ENCODE data around the gene TMED6. TPM values are rescaled to one million over a fixed set of nuclear protein-coding genes. Genes with fewer than 3 reads are reported as not detected.

Gene TMED6
- total RNA-seq, 4 donors from 2014 or later, result 2.2 TPM; not detected in 3

DNA sequence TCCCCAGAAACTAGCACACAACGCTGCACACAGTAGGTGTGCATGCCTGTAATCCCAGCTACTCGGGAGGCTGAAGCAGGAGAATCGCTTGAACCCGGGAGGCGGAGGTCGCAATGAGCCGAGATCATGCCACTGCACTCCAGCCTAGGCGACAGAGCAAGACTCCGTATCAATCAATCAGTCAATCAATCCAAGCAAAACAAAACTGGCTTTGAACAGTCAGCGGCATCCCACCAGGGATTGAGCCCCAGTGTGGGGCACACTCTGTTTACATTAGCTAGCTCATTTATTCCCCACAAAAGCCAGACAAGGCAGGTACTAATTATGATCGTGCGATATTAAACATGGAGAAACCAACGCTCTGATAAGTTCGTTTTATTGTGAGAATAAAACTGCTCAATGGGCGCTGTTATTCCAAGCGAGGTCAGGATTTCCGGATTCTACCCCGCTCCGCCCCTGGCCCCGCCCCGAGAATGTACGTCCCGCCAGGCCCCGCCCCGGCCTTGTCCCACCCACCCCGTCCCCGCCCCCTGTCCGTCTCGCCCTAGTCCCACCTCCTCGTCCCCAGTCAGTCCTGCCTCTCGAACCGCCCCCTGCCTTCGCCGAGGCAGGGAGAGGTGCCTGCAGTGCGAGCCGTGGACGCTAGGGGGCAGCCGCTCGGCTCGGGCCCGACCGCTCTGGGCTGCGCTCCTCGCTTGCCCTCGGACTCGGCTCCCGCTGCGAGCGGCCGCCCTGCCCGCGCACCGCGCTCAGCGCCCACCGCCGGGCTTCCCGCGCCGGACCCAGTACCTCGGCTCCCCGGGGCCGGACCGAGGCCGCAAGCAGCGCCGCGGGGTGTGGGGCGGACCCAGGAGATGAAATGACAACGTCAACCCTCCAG is 40.7 kb downstream of the TMED6 start, which contains the start of gene VPS4A:
Gene VPS4A (plus strand): TSS at position 698 of the 880 bp plus-strand sequence. CDS start 162 bp downstream, at position 860.
- Histone ChIP-seq H3K27ac (peak within 1 kb of the TSS; percentile 45 to 93 (median 90)), H3K36me3 (peaks cover 0 to 35% of the 10 kb centered on the region in 2 donors), H3K4me3 (peak within 1 kb of the TSS; percentile 69 to 96), H3K4me1 (peaks cover 0 to 45% (median 14%) of the 10 kb centered on the region in 3 donors), H3K9me3 (no peaks in the 10 kb centered on the region), H3K27me3 (no peaks in the 10 kb centered on the region)
- peak; percentile 98 for ATAC-seq
- TF ChIP-seq, protein P1, sequence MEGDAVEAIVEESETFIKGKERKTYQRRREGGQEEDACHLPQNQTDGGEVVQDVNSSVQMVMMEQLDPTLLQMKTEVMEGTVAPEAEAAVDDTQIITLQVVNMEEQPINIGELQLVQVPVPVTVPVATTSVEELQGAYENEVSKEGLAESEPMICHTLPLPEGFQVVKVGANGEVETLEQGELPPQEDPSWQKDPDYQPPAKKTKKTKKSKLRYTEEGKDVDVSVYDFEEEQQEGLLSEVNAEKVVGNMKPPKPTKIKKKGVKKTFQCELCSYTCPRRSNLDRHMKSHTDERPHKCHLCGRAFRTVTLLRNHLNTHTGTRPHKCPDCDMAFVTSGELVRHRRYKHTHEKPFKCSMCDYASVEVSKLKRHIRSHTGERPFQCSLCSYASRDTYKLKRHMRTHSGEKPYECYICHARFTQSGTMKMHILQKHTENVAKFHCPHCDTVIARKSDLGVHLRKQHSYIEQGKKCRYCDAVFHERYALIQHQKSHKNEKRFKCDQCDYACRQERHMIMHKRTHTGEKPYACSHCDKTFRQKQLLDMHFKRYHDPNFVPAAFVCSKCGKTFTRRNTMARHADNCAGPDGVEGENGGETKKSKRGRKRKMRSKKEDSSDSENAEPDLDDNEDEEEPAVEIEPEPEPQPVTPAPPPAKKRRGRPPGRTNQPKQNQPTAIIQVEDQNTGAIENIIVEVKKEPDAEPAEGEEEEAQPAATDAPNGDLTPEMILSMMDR (IDR thresholded peaks at IDR 0.05), result peak in 3 of 4 experiments; percentile 95 to 98 (median 96)
- TF ChIP-seq POLR2A (IDR thresholded peaks at IDR 0.05) (peak; percentile 86 to 88), POLR2AphosphoS5 (IDR thresholded peaks at IDR 0.05) (peak; percentile 81), EP300 (IDR thresholded peaks at IDR 0.05) (no peak)
- 0 to 18% methylated on average over 10 to 17 of the region's 70 CpGs for WGBS, 2 donors (ENCODE audit: low coverage in 1 of 2)

DNA sequence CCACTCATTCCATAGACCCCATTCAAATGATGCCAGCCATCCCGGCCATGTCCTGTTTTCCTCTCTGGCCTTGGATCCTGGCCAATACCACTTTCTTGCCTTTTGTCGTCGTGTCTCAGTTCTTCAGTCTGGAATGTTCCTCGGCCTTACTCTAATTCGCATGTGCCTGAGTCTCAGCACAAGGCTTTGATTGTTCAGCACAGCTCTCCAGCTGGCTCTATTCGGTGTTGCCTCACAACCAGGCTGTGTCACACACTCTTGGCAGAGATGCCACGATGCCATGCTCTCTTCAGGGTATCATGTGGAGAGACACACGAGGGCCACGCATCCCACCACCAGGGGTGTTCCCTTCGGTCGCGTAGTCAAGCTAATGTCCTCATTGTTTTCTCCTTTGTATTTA is 42.3 kb downstream of the TMED6 start:
- no peak for ATAC-seq
- Histone ChIP-seq H3K27me3 (no peaks in the 10 kb centered on the region), H3K9me3 (no peaks in the 10 kb centered on the region), H3K36me3 (peaks cover 2 to 30% of the 10 kb centered on the region in 2 donors), H3K4me1 (peaks cover 0 to 32% (median 14%) of the 10 kb centered on the region in 3 donors), H3K27ac (peak overlapping the region in 3 of 4 donors; percentile 11 to 30 (median 12)), H3K4me3 (no peak overlapping the region)
- no peak for TF ChIP-seq POLR2AphosphoS5 (IDR thresholded peaks at IDR 0.05)
- TF ChIP-seq POLR2A (IDR thresholded peaks at IDR 0.05), result no peak
- no peak for TF ChIP-seq EP300 (IDR thresholded peaks at IDR 0.05)
- TF ChIP-seq, protein P1 (IDR thresholded peaks at IDR 0.05), result no peak
- WGBS, 2 donors (ENCODE audit: low coverage in 1 of 2), result 65 to 82% methylated on average over 6 to 10 of the region's 12 CpGs

DNA sequence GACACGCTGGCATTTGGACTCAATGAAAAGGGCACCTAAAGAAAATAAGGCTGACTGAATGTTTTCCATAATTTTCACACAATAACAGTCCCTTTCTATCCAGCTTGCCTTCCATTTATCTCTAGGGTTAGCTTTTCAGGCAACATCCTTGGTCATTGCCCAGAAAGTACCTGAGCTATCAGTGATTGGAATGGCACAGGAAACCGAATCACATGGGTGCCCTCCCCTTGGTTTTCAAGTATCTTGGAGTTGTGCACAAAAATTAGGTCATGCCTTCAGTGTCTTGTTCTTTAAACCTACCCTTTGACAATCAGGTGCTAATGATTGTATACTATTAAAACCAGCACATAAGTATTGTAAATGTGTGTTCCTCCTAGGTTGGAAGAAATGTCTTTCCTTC is 43.7 kb downstream of the TMED6 start:
- no peak overlapping the region for H3K27ac ChIP-seq
- 68 to 94% methylated on average over 1 to 2 of the region's 2 CpGs for WGBS, 2 donors (ENCODE audit: low coverage in 1 of 2)
- H3K27me3 ChIP-seq, result no peaks in the 10 kb centered on the region
- TF ChIP-seq EP300 (IDR thresholded peaks at IDR 0.05) (no peak), POLR2AphosphoS5 (IDR thresholded peaks at IDR 0.05) (no peak), POLR2A (IDR thresholded peaks at IDR 0.05) (no peak)
- TF ChIP-seq, protein P1 (IDR thresholded peaks at IDR 0.05), result no peak
- H3K9me3 ChIP-seq, result no peaks in the 10 kb centered on the region
- no peak for ATAC-seq
- peaks cover 0 to 19% (median 12%) of the 10 kb centered on the region in 3 donors for H3K4me1 ChIP-seq
- no peak overlapping the region for H3K4me3 ChIP-seq
- H3K36me3 ChIP-seq, result peaks cover 2 to 22% of the 10 kb centered on the region in 2 donors

DNA sequence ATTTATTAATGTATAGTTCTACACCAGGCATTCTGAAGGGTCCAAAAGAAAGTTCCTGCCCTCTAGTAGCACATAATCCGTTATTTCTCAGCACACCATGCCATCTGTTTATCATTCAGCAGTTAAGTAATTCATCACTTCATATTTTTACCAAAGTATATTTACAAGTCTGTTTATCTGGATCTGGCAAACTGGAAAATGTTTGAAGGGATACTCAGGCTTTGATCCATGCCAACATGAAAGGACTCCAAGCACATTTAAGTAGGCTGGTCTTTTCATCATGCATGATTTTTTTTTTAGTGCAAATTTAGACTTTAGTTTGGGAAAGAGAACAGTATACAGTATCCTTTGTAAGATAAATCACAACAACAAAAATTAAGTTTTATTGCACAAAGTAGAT is 44.5 kb downstream of the TMED6 start:
- 67 to 86% methylated on average over 1 of the region's 1 CpG for WGBS, 2 donors (ENCODE audit: low coverage in 1 of 2)
- Histone ChIP-seq H3K27me3 (no peaks in the 10 kb centered on the region), H3K27ac (no peak overlapping the region), H3K4me1 (peaks cover 0 to 11% (median 4%) of the 10 kb centered on the region in 3 donors), H3K4me3 (no peak overlapping the region), H3K36me3 (peaks cover 2 to 26% of the 10 kb centered on the region in 2 donors), H3K9me3 (no peaks in the 10 kb centered on the region)
- no peak for ATAC-seq
- TF ChIP-seq, protein P1 (IDR thresholded peaks at IDR 0.05), result no peak
- TF ChIP-seq EP300 (IDR thresholded peaks at IDR 0.05) (no peak), POLR2AphosphoS5 (IDR thresholded peaks at IDR 0.05) (no peak), POLR2A (IDR thresholded peaks at IDR 0.05) (no peak)

All from gastroesophageal sphincter (tissue), 4 donors.